HG03280 (cell line): ENCODE data around the gene SLC11A1.

ENCODE experiments used
- ATAC-seq: cut with Tn5 transposase; IDR thresholded peaks from one replicate; pipeline ENCODE4 v1.9.1; 2021; ENCODE audit warnings: mild to moderate bottlenecking, moderate library complexity; ENCODE audit not compliant: unreplicated experiment

SLC11A1 gene

GRCh38 chr2:218403810-218404209 is 21.7 kb downstream of the SLC11A1 start:
- no peak for ATAC-seq

- ATAC-seq = no peak
These were observed 22.4 kb downstream of the SLC11A1 start for GRCh38 chr2:218404351-218405085.

GRCh38 chr2:218405086-218405745 is 23.1 kb downstream of the SLC11A1 start:
- ATAC-seq = no peak

GRCh38 chr2:218405746-218406208 is 23.7 kb downstream of the SLC11A1 start:
- peak; percentile 1 for ATAC-seq

- peak; percentile 87 for ATAC-seq
These were observed 24.3 kb downstream of the SLC11A1 start for GRCh38 chr2:218406209-218406948.

GRCh38 chr2:218406949-218407618 is 25.0 kb downstream of the SLC11A1 start:
- peak; percentile 1 for ATAC-seq

GRCh38 chr2:218407717-218408116 is 25.6 kb downstream of the SLC11A1 start:
- ATAC-seq = no peak

GRCh38 chr2:218418321-218418716 is 36.2 kb downstream of the SLC11A1 start:
- no peak for ATAC-seq

- no peak for ATAC-seq
These were observed 36.8 kb downstream of the SLC11A1 start, which contains the start of gene VIL1 for GRCh38 chr2:218418717-218419458. TSS of gene VIL1 (plus strand) at chr2:218419123. CDS start at chr2:218423779, 4,656 bp downstream.

- no peak for ATAC-seq
These were observed 37.6 kb downstream of the SLC11A1 start for GRCh38 chr2:218419630-218420216.

GRCh38 chr2:218421027-218421426 is 39.0 kb downstream of the SLC11A1 start:
- ATAC-seq = no peak

- ATAC-seq = no peak
These were observed 40.5 kb downstream of the SLC11A1 start for GRCh38 chr2:218422403-218423086.

GRCh38 chr2:218423584-218423983 is 41.5 kb downstream of the SLC11A1 start:
- no peak for ATAC-seq

GRCh38 chr2:218425531-218425930 is 43.5 kb downstream of the SLC11A1 start:
- ATAC-seq = no peak

GRCh38 chr2:218427741-218428140 is 45.7 kb downstream of the SLC11A1 start:
- ATAC-seq = no peak

GRCh38 chr2:218428846-218429558 is 46.9 kb downstream of the SLC11A1 start:
- no peak for ATAC-seq

GRCh38 chr2:218429911-218430692 is 48.0 kb downstream of the SLC11A1 start:
- ATAC-seq = no peak

- no peak for ATAC-seq
These were observed 48.6 kb downstream of the SLC11A1 start for GRCh38 chr2:218430721-218431120.
